Measurements from ENCODE around the gene FOXJ2. TPM values are rescaled to one million over a fixed set of nuclear protein-coding genes. Genes with fewer than 3 reads are reported as not detected.
A peak's percentile ranks its signal among the peaks of the same experiment; 100 is the strongest.
"Not testable (repeated sequence)": the region's sequence is repeated elsewhere in the genome, so short reads cannot be mapped to it uniquely, and the experiment has no call there.

FOXJ2 gene
- 4.3 and 5.2 TPM in 2 replicates for total RNA-seq (2014; rRNA removed; shearing (Covaris generic))
- polyA plus RNA-seq (2015; cell fraction: cytosol; rRNA removed) = 12.1 TPM in 2 replicates
- polyA plus RNA-seq (2015; cell fraction: nucleus; rRNA removed) = 11.0 and 12.7 TPM in 2 replicates

GRCh38 chr12:8032242-8033152 lies at the start of gene FOXJ2:
Gene FOXJ2 (plus strand): TSS chr12:8032716. CDS start chr12:8039833, 7,117 bp downstream.
- in situ Hi-C loops (cut with HindIII; ENCODE audit: low pct_unique_long_range_greater_than_20kb, low sequenced_read_pairs) = no loop called here
- peak; percentile 67 for DNase-seq (ENCODE audit: low read depth, low spot score)

- DNase-seq (ENCODE audit: low read depth, low spot score); in situ Hi-C loops (cut with HindIII; ENCODE audit: low pct_unique_long_range_greater_than_20kb, low sequenced_read_pairs): not testable (repeated sequence)
These were observed 49.5 kb upstream of the FOXJ2 start for GRCh38 chr12:7983019-7983418.

- in situ Hi-C loops (cut with HindIII; ENCODE audit: low pct_unique_long_range_greater_than_20kb, low sequenced_read_pairs); DNase-seq (ENCODE audit: low read depth, low spot score): not testable (repeated sequence)
These were observed 49.1 kb upstream of the FOXJ2 start for GRCh38 chr12:7983460-7983859.

- in situ Hi-C loops (cut with HindIII; ENCODE audit: low pct_unique_long_range_greater_than_20kb, low sequenced_read_pairs) = no loop called here
These were observed 47.6 kb upstream of the FOXJ2 start for GRCh38 chr12:7984900-7985299.

GRCh38 chr12:7985802-7986418 lies 46.6 kb upstream of the FOXJ2 start:
- no peak for DNase-seq (ENCODE audit: low read depth, low spot score)
- in situ Hi-C loops (cut with HindIII; ENCODE audit: low pct_unique_long_range_greater_than_20kb, low sequenced_read_pairs) = no loop called here

More at GRCh38 chr12:7984900-7985299, 47.6 kb upstream of the FOXJ2 start:
- DNase-seq (ENCODE audit: low read depth, low spot score) = no peak

- in situ Hi-C loops (cut with HindIII; ENCODE audit: low pct_unique_long_range_greater_than_20kb, low sequenced_read_pairs) = no loop called here
- DNase-seq (ENCODE audit: low read depth, low spot score) = no peak
These were observed 42.6 kb upstream of the FOXJ2 start for GRCh38 chr12:7989827-7990491.

GRCh38 chr12:7991535-7991934 lies 41.0 kb upstream of the FOXJ2 start:
- no peak for DNase-seq (ENCODE audit: low read depth, low spot score)
- in situ Hi-C loops (cut with HindIII; ENCODE audit: low pct_unique_long_range_greater_than_20kb, low sequenced_read_pairs) = no loop called here

GRCh38 chr12:7994731-7995205 lies 37.7 kb upstream of the FOXJ2 start:
- in situ Hi-C loops (cut with HindIII; ENCODE audit: low pct_unique_long_range_greater_than_20kb, low sequenced_read_pairs) = no loop called here
- no peak for DNase-seq (ENCODE audit: low read depth, low spot score)

GRCh38 chr12:7995266-7995963 lies 37.1 kb upstream of the FOXJ2 start:
- in situ Hi-C loops (cut with HindIII; ENCODE audit: low pct_unique_long_range_greater_than_20kb, low sequenced_read_pairs) = no loop called here
- peak; percentile 88 for DNase-seq (ENCODE audit: low read depth, low spot score)

GRCh38 chr12:8000827-8001226 lies 31.7 kb upstream of the FOXJ2 start:
- DNase-seq (ENCODE audit: low read depth, low spot score); in situ Hi-C loops (cut with HindIII; ENCODE audit: low pct_unique_long_range_greater_than_20kb, low sequenced_read_pairs): not testable (repeated sequence)

GRCh38 chr12:8001496-8001895 lies 31.0 kb upstream of the FOXJ2 start:
- in situ Hi-C loops (cut with HindIII; ENCODE audit: low pct_unique_long_range_greater_than_20kb, low sequenced_read_pairs); DNase-seq (ENCODE audit: low read depth, low spot score): not testable (repeated sequence)

GRCh38 chr12:8004897-8005296 lies 27.6 kb upstream of the FOXJ2 start:
- DNase-seq (ENCODE audit: low read depth, low spot score) = not testable (repeated sequence)

GRCh38 chr12:8011331-8011730 lies 21.2 kb upstream of the FOXJ2 start:
- DNase-seq (ENCODE audit: low read depth, low spot score) = no peak
- in situ Hi-C loops (cut with HindIII; ENCODE audit: low pct_unique_long_range_greater_than_20kb, low sequenced_read_pairs) = no loop called here

More at GRCh38 chr12:8004897-8005296, 27.6 kb upstream of the FOXJ2 start:
- in situ Hi-C loops (cut with HindIII; ENCODE audit: low pct_unique_long_range_greater_than_20kb, low sequenced_read_pairs) = not testable (repeated sequence)

- in situ Hi-C loops (cut with HindIII; ENCODE audit: low pct_unique_long_range_greater_than_20kb, low sequenced_read_pairs) = no loop called here
- no peak for DNase-seq (ENCODE audit: low read depth, low spot score)
These were observed 19.7 kb upstream of the FOXJ2 start for GRCh38 chr12:8012651-8013309.

- in situ Hi-C loops (cut with HindIII; ENCODE audit: low pct_unique_long_range_greater_than_20kb, low sequenced_read_pairs) = no loop called here
- no peak for DNase-seq (ENCODE audit: low read depth, low spot score)
These were observed 17.7 kb upstream of the FOXJ2 start for GRCh38 chr12:8014836-8015235.

GRCh38 chr12:8018213-8018612 lies 14.3 kb upstream of the FOXJ2 start:
- DNase-seq (ENCODE audit: low read depth, low spot score); in situ Hi-C loops (cut with HindIII; ENCODE audit: low pct_unique_long_range_greater_than_20kb, low sequenced_read_pairs): not testable (repeated sequence)

All from SK-MEL-5 (cell line).